ENCODE results near the gene RYR2. TPM values are rescaled to one million over a fixed set of nuclear protein-coding genes. Genes with fewer than 3 reads are reported as not detected.

Gene RYR2
- total RNA-seq, 1 donor from 2014 or later, result 0.19 TPM

DNA sequence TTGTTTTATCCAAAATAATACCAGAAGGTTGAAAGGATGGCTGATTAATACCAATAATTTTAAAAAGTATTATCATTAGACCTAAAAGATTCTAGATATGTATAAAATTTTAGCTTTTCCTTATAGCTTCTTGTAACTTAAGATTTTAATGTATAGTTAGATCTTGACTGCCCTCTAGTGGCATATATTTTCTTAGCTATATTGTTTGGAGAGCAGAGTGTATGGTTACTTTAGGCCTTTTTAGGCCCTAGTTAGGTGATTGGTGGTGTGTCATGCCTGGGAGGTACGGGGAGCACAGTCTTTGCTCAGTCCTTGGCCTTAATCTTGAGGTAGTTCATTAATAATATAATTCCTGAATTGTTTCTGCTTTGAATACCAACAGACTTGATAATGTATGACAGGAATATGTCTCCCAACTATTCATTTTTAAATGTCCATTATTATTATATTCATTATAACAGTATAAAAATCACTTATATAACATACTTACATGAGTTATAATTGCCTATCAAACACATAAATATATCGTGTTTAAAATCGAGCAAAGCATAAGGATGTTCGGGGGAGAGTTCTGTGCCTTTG lies 520.3 kb downstream of the RYR2 start:
- Mint-ChIP-seq H3K27me3 (peaks cover 6% of the 10 kb centered on the region), H3K27ac (no peak overlapping the region), H3K4me3 (ENCODE audit: low read depth) (no peak overlapping the region), H3K36me3 (ENCODE audit: insufficient read depth) (no peaks in the 10 kb centered on the region), H3K9me3 (ENCODE audit: low read depth) (peaks cover 4% of the 10 kb centered on the region), H3K4me1 (ENCODE audit: low read depth) (no peaks in the 10 kb centered on the region)
- no peak for DNase-seq (ENCODE audit: low spot score, unreplicated experiment)
- TF ChIP-seq CTCF (IDR thresholded peaks at IDR 0.05; ENCODE audit: unreplicated experiment), result peak; percentile 75

GRCh38 chr1:237565236-237565635 lies 523.3 kb downstream of the RYR2 start:
- no peak overlapping the region for H3K4me3 Mint-ChIP-seq (ENCODE audit: low read depth)
- no peak for DNase-seq (ENCODE audit: low spot score, unreplicated experiment)
- H3K36me3 Mint-ChIP-seq (ENCODE audit: insufficient read depth), result no peaks in the 10 kb centered on the region
- no peaks in the 10 kb centered on the region for H3K9me3 Mint-ChIP-seq (ENCODE audit: low read depth)
- peaks cover 6% of the 10 kb centered on the region for H3K27me3 Mint-ChIP-seq
- H3K27ac Mint-ChIP-seq, result no peak overlapping the region
- no peaks in the 10 kb centered on the region for H3K4me1 Mint-ChIP-seq (ENCODE audit: low read depth)
- no peak for TF ChIP-seq CTCF (IDR thresholded peaks at IDR 0.05; ENCODE audit: unreplicated experiment)

DNA sequence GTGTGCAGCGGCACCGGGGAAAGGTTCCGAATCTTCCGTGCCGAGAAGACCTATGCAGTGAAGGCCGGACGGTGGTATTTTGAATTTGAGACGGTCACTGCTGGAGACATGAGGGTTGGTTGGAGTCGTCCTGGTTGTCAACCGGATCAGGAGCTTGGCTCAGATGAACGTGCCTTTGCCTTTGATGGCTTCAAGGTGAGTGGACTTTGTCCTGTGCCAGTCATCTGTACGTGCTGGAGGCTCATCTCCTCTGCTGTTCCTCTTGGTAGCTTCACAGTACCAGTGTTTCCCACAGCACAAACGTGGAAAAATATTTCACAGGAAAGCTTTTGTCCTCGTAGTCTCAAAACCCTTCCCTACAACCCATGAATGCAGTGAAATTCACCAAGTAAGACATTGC lies 524.6 kb downstream of the RYR2 start:
- TF ChIP-seq CTCF (IDR thresholded peaks at IDR 0.05; ENCODE audit: unreplicated experiment), result no peak
- Mint-ChIP-seq H3K4me1 (ENCODE audit: low read depth) (no peaks in the 10 kb centered on the region), H3K9me3 (ENCODE audit: low read depth) (no peaks in the 10 kb centered on the region), H3K27me3 (no peaks in the 10 kb centered on the region), H3K27ac (no peak overlapping the region), H3K4me3 (ENCODE audit: low read depth) (no peak overlapping the region), H3K36me3 (ENCODE audit: insufficient read depth) (no peaks in the 10 kb centered on the region)
- no peak for DNase-seq (ENCODE audit: low spot score, unreplicated experiment)

GRCh38 chr1:237568955-237569354 lies 527.0 kb downstream of the RYR2 start:
- DNase-seq (ENCODE audit: low spot score, unreplicated experiment), result no peak
- no peaks in the 10 kb centered on the region for H3K36me3 Mint-ChIP-seq (ENCODE audit: insufficient read depth)

GRCh38 chr1:237570530-237570929 lies 528.5 kb downstream of the RYR2 start:
- Mint-ChIP-seq H3K4me1 (ENCODE audit: low read depth) (no peaks in the 10 kb centered on the region), H3K27ac (no peak overlapping the region), H3K27me3 (no peaks in the 10 kb centered on the region), H3K4me3 (ENCODE audit: low read depth) (no peak overlapping the region), H3K36me3 (ENCODE audit: insufficient read depth) (no peaks in the 10 kb centered on the region), H3K9me3 (ENCODE audit: low read depth) (peaks cover 7% of the 10 kb centered on the region)
- DNase-seq (ENCODE audit: low spot score, unreplicated experiment), result no peak
- peak; percentile 41 for TF ChIP-seq CTCF (IDR thresholded peaks at IDR 0.05; ENCODE audit: unreplicated experiment)

More at GRCh38 chr1:237568955-237569354, 527.0 kb downstream of the RYR2 start:
- no peak for TF ChIP-seq CTCF (IDR thresholded peaks at IDR 0.05; ENCODE audit: unreplicated experiment)
- no peak overlapping the region for H3K27ac Mint-ChIP-seq
- H3K27me3 Mint-ChIP-seq, result no peaks in the 10 kb centered on the region
- no peaks in the 10 kb centered on the region for H3K9me3 Mint-ChIP-seq (ENCODE audit: low read depth)
- H3K4me3 Mint-ChIP-seq (ENCODE audit: low read depth), result no peak overlapping the region
- H3K4me1 Mint-ChIP-seq (ENCODE audit: low read depth), result no peaks in the 10 kb centered on the region

All from progenitor cell of endocrine pancreas (in vitro differentiated cells).